Transverse colon (tissue), 4 donors: ENCODE data around the gene FTSJ3. TPM values are rescaled to one million over a fixed set of nuclear protein-coding genes. Genes with fewer than 3 reads are reported as not detected.

Source experiments
- DNase-seq: peaks from one replicate; pipeline ENCODE4 v3.0.0-alpha.2; 2019
- H3K27ac ChIP-seq, 4 donors: fragments of 200-600 bp; sonication (generic); 2 replicates each; pipeline ENCODE4 v1.5.1; 2016 to 2018; ENCODE audit warnings: inconsistent platforms in 4 of 4
- H3K27me3 ChIP-seq: fragments of 200-600 bp; sonication (generic); 2 replicates; pipeline ENCODE4 v1.5.1; 2017; ENCODE audit warnings: inconsistent platforms
- H3K36me3 ChIP-seq, 4 donors: fragments of 200-600 bp; sonication (generic); 2 replicates each; pipeline ENCODE4 v1.5.1; 2017 to 2019; ENCODE audit warnings: inconsistent platforms in 4 of 4
- H3K4me1 ChIP-seq, 4 donors: fragments of 200-600 bp; sonication (generic); 2 replicates each; pipeline ENCODE4 v1.5.1; 2017 to 2020; ENCODE audit warnings: inconsistent platforms in 4 of 4
- H3K4me3 ChIP-seq, 4 donors: fragments of 200-600 bp; sonication (generic); 1 replicate in 1 of 4; 2 replicates in 3 of 4; pipeline versions ENCODE4 v1.5.1 to v1.6.1; 2017 to 2019; ENCODE audit warnings: inconsistent platforms in 4 of 4
- H3K9me3 ChIP-seq, 2 donors: fragments of 200-600 bp; sonication (generic); 2 replicates each; pipeline ENCODE4 v1.5.1; 2017 to 2019; ENCODE audit warnings: inconsistent platforms in 2 of 2
- CTCF ChIP-seq, 5 experiments: fragments of 200-600 bp in 3 of 5; fragments of 450-650 bp in 2 of 5; sonication (generic) in 3 of 5; IDR thresholded peaks; 1 replicate in 2 of 5; 2 replicates in 3 of 5; pipeline ENCODE4 v1.5.1; 2016 to 2017; ENCODE audit warnings: antibody characterized with exemption in 5 of 5, inconsistent platforms in 3 of 5, mild to moderate bottlenecking in 2 of 5, moderate library complexity in 1 of 5
- EP300 ChIP-seq: sonication (generic); formaldehyde crosslinking; IDR thresholded peaks from one replicate; pipeline ENCODE4 v1.6.1; 2017; ENCODE audit warnings: antibody characterized with exemption, low read depth
- POLR2A ChIP-seq: fragments of 450-650 bp; IDR thresholded peaks from one replicate; pipeline ENCODE4 v1.6.1; 2016; ENCODE audit warnings: antibody characterized with exemption, mild to moderate bottlenecking, moderate library complexity
- POLR2AphosphoS5 ChIP-seq, 3 donors: sonication (generic); formaldehyde crosslinking; IDR thresholded peaks; one replicate each; pipeline ENCODE4 v1.6.1; 2016; ENCODE audit warnings: antibody characterized with exemption in 3 of 3
- WGBS, 2 donors: methylation state at CpG; one replicate each; pipeline ENCODE4 v1.1.5; 2018; ENCODE audit warnings: low coverage in 1 of 2; 5-methylcytosine and 5-hydroxymethylcytosine counted together
- in situ Hi-C, 4 donors: fragments of 200-750 bp; cut with MboI; loops; one replicate each; pipeline versions ENCODE4 v1.15.0 to v1.15.1; 2017; ENCODE audit warnings: low sequenced_read_pairs in 3 of 4, low pct_ligation_motif_present in 1 of 4, low pct_unique_long_range_greater_than_20kb in 1 of 4
- intact Hi-C: fragments of 100-400 bp; cut with DNase I; formaldehyde crosslinking; loops from one replicate; pipeline ENCODE4 v1.15.1; 2023; ENCODE audit warnings: low total_unique reads
- total RNA-seq, 4 donors: library from RNA; depleted of rRNA; stranded (reverse); fragments of >200 nt; gene quantifications; one replicate each; pipeline ENCODE4 v1.1.0, GENCODE V29; 2016

The FTSJ3 gene
- total RNA-seq, 4 donors from 2014 or later, result 17.7 to 45.9 (median 34.6) TPM

- H3K36me3 ChIP-seq, result peaks cover 0 to 32% (median 9%) of the 10 kb centered on the region in 4 donors
- peaks cover 29 to 61% (median 48%) of the 10 kb centered on the region in 4 donors for H3K4me1 ChIP-seq
- WGBS, 2 donors, result 90% methylated on average over 11 of the region's 12 CpGs; no CpG with 5 or more reads in 1 of the 2 donors
- in situ Hi-C loops, result no loop called here
- intact Hi-C loops, result no loop called here
- no peaks in the 10 kb centered on the region for H3K27me3 ChIP-seq
- no peak for DNase-seq
- peak overlapping the region; percentile 96 to 99 (median 97) for H3K27ac ChIP-seq
- H3K9me3 ChIP-seq, result no peaks in the 10 kb centered on the region
- H3K4me3 ChIP-seq, result no peak overlapping the region
- TF ChIP-seq POLR2AphosphoS5 (IDR thresholded peaks at IDR 0.05) (no peak), EP300 (no peak), CTCF (IDR thresholded peaks at IDR 0.05) (no peak), POLR2A (no peak)
These were observed 10.0 kb upstream of the FTSJ3 start for GRCh38 chr17:63837480-63837879.

- Histone ChIP-seq H3K27ac (peak overlapping the region in 3 of 4 donors; percentile 96 to 99 (median 97)), H3K4me3 (no peak overlapping the region), H3K27me3 (no peaks in the 10 kb centered on the region), H3K4me1 (peaks cover 29 to 61% (median 48%) of the 10 kb centered on the region in 4 donors), H3K9me3 (no peaks in the 10 kb centered on the region), H3K36me3 (peaks cover 0 to 39% (median 13%) of the 10 kb centered on the region in 4 donors)
- TF ChIP-seq POLR2A (no peak), POLR2AphosphoS5 (IDR thresholded peaks at IDR 0.05) (no peak), CTCF (IDR thresholded peaks at IDR 0.05) (no peak), EP300 (no peak)
- intact Hi-C loops, result no loop called here
- WGBS, 2 donors, result 99% methylated on average over 7 of the region's 7 CpGs; no CpG with 5 or more reads in 1 of the 2 donors
- no peak for DNase-seq
- in situ Hi-C loops, result no loop called here
These were observed 9.3 kb upstream of the FTSJ3 start for GRCh38 chr17:63836811-63837210.

GRCh38 chr17:63835167-63835720, 7.8 kb upstream of the FTSJ3 start:
- no peaks in the 10 kb centered on the region for H3K9me3 ChIP-seq
- DNase-seq, result no peak
- in situ Hi-C loops, result no loop called here
- peaks cover 16 to 47% (median 34%) of the 10 kb centered on the region in 4 donors for H3K4me1 ChIP-seq
- peak overlapping the region in 2 of 4 donors; percentile 1 to 28 for H3K27ac ChIP-seq
- intact Hi-C loops, result no loop called here
- H3K4me3 ChIP-seq, result no peak overlapping the region
- H3K27me3 ChIP-seq, result no peaks in the 10 kb centered on the region
- WGBS, 2 donors, result 91 to 96% methylated on average over 7 to 9 of the region's 9 CpGs
- no peak for TF ChIP-seq EP300
- H3K36me3 ChIP-seq, result peaks cover 0 to 55% (median 23%) of the 10 kb centered on the region in 4 donors

- WGBS, 2 donors, result 31% methylated on average over 13 of the region's 13 CpGs; no CpG with 5 or more reads in 1 of the 2 donors
- H3K9me3 ChIP-seq, result no peaks in the 10 kb centered on the region
- intact Hi-C loops, result no loop called here
- no peak for DNase-seq
- H3K4me3 ChIP-seq, result no peak overlapping the region
- H3K4me1 ChIP-seq, result peaks cover 10 to 41% (median 28%) of the 10 kb centered on the region in 4 donors
- no peaks in the 10 kb centered on the region for H3K27me3 ChIP-seq
- peak overlapping the region in 2 of 4 donors; percentile 1 to 28 for H3K27ac ChIP-seq
- peaks cover 0 to 57% (median 26%) of the 10 kb centered on the region in 4 donors for H3K36me3 ChIP-seq
- in situ Hi-C loops, result no loop called here
- TF ChIP-seq CTCF (IDR thresholded peaks at IDR 0.05) (peak in 4 of 5 experiments; percentile 42 to 56 (median 50)), POLR2AphosphoS5 (IDR thresholded peaks at IDR 0.05) (no peak)
These were observed 7.1 kb upstream of the FTSJ3 start for GRCh38 chr17:63834431-63835166.
